Measurements from ENCODE around the gene SUGT1.

SUGT1 gene

GRCh38 chr13:52659340-52659739 lies 6.7 kb downstream of the SUGT1 start:
- Histone ChIP-seq H4K20me1 (ENCODE audit: insufficient read depth, low read length) (no peaks in the 10 kb centered on the region), H2AFZ (ENCODE audit: low read length) (no peak overlapping the region), H3K4me2 (ENCODE audit: low read length) (no peak overlapping the region), H3K9ac (ENCODE audit: low read length) (no peak overlapping the region), H3K4me3 (ENCODE audit: low read depth, low read length, poor library complexity, severe bottlenecking) (no peak overlapping the region), H3K27me3 (ENCODE audit: insufficient read depth, low read length) (no peaks in the 10 kb centered on the region), H3K36me3 (ENCODE audit: insufficient read depth, low read length) (peaks cover 87% of the 10 kb centered on the region), H3K79me2 (ENCODE audit: insufficient read depth, low read length) (peaks cover 26% of the 10 kb centered on the region), H3K9me3 (ENCODE audit: low read length) (no peaks in the 10 kb centered on the region), H3K9me2 (ENCODE audit: low read depth, low read length) (no peaks in the 10 kb centered on the region), H3K4me1 (ENCODE audit: insufficient read depth, low read length, severe bottlenecking) (peaks cover 16% of the 10 kb centered on the region), H3K27ac (ENCODE audit: low read depth, low read length, poor library complexity, severe bottlenecking) (no peak overlapping the region), H3F3A (ENCODE audit: insufficient read depth, low read length) (no peaks in the 10 kb centered on the region)
- TF ChIP-seq CTCF (IDR thresholded peaks at IDR 0.05; ENCODE audit: low read length) (no peak), EZH2 (IDR thresholded peaks at IDR 0.05; ENCODE audit: borderline replicate concordance, low read length) (no peak)

GRCh38 chr13:52664272-52664671 lies 11.6 kb downstream of the SUGT1 start:
- Histone ChIP-seq H3F3A (ENCODE audit: insufficient read depth, low read length) (no peaks in the 10 kb centered on the region), H4K20me1 (ENCODE audit: insufficient read depth, low read length) (no peaks in the 10 kb centered on the region), H3K27ac (ENCODE audit: low read depth, low read length, poor library complexity, severe bottlenecking) (no peak overlapping the region), H3K4me2 (ENCODE audit: low read length) (no peak overlapping the region), H2AFZ (ENCODE audit: low read length) (no peak overlapping the region), H3K4me3 (ENCODE audit: low read depth, low read length, poor library complexity, severe bottlenecking) (no peak overlapping the region), H3K27me3 (ENCODE audit: insufficient read depth, low read length) (no peaks in the 10 kb centered on the region), H3K4me1 (ENCODE audit: insufficient read depth, low read length, severe bottlenecking) (no peaks in the 10 kb centered on the region), H3K9ac (ENCODE audit: low read length) (no peak overlapping the region), H3K9me2 (ENCODE audit: low read depth, low read length) (no peaks in the 10 kb centered on the region), H3K79me2 (ENCODE audit: insufficient read depth, low read length) (no peaks in the 10 kb centered on the region), H3K36me3 (ENCODE audit: insufficient read depth, low read length) (peaks cover 92% of the 10 kb centered on the region), H3K9me3 (ENCODE audit: low read length) (no peaks in the 10 kb centered on the region)
- TF ChIP-seq CTCF (IDR thresholded peaks at IDR 0.05; ENCODE audit: low read length) (no peak), EZH2 (IDR thresholded peaks at IDR 0.05; ENCODE audit: borderline replicate concordance, low read length) (no peak)

GRCh38 chr13:52665325-52665724 lies 12.7 kb downstream of the SUGT1 start:
- Histone ChIP-seq H3K9ac (ENCODE audit: low read length) (no peak overlapping the region), H3K27me3 (ENCODE audit: insufficient read depth, low read length) (no peaks in the 10 kb centered on the region), H2AFZ (ENCODE audit: low read length) (no peak overlapping the region), H3K27ac (ENCODE audit: low read depth, low read length, poor library complexity, severe bottlenecking) (no peak overlapping the region), H3F3A (ENCODE audit: insufficient read depth, low read length) (no peaks in the 10 kb centered on the region), H3K9me3 (ENCODE audit: low read length) (no peaks in the 10 kb centered on the region), H3K79me2 (ENCODE audit: insufficient read depth, low read length) (no peaks in the 10 kb centered on the region), H3K9me2 (ENCODE audit: low read depth, low read length) (no peaks in the 10 kb centered on the region), H3K4me3 (ENCODE audit: low read depth, low read length, poor library complexity, severe bottlenecking) (no peak overlapping the region), H3K36me3 (ENCODE audit: insufficient read depth, low read length) (peaks cover 94% of the 10 kb centered on the region), H3K4me2 (ENCODE audit: low read length) (no peak overlapping the region), H4K20me1 (ENCODE audit: insufficient read depth, low read length) (no peaks in the 10 kb centered on the region), H3K4me1 (ENCODE audit: insufficient read depth, low read length, severe bottlenecking) (no peaks in the 10 kb centered on the region)
- TF ChIP-seq EZH2 (IDR thresholded peaks at IDR 0.05; ENCODE audit: borderline replicate concordance, low read length), result no peak
- TF ChIP-seq CTCF (IDR thresholded peaks at IDR 0.05; ENCODE audit: low read length), result peak; percentile 48
